CD4-positive, alpha-beta T cell treated with Interleukin-12 subunit alpha and Interleukin-12 subunit beta, for 1 hour (primary cell): ENCODE results near the gene PDZK1IP1.

Experiments used
- DNase-seq: peaks from one replicate; pipeline ENCODE4 v3.0.0-alpha.2; 2020

PDZK1IP1 gene, protein sequence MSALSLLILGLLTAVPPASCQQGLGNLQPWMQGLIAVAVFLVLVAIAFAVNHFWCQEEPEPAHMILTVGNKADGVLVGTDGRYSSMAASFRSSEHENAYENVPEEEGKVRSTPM

GRCh38 chr1:47189844-47190508, at the start of gene PDZK1IP1:
Gene PDZK1IP1 (minus strand): TSS chr1:47190036. CDS start chr1:47189932, 104 bp downstream.
- DNase-seq, result no peak

DNA sequence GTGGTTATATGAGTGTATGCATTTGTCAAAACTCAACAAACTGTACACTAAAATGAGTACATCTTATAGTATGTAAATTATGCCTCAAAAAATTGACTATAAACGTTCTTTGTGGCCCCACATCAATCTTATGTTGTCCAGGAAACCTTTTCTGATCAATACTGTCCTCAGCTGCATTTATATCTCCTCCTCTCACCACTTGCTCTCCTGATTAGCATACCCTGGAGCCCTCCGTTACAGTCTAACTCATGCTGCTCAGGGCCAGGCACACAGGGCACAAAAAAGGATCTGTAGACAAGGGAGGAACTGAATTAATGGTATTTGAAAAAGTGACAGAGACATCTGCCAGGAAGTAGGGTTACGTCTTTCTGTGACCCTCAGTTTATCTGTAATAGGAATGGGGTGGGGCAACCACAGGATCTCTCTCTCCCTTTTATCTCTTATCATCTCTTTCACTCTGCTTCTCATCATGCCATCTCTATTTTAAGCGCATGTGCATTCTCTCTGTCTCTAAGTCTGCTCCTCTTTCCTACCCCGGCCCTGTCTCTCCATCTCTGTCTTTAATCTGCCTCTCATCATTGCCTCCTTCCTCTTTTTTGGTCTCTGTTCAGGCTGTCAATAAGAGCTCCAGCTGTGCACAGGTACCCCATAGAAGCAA, 49.2 kb upstream of the PDZK1IP1 start:
- no peak for DNase-seq

DNA sequence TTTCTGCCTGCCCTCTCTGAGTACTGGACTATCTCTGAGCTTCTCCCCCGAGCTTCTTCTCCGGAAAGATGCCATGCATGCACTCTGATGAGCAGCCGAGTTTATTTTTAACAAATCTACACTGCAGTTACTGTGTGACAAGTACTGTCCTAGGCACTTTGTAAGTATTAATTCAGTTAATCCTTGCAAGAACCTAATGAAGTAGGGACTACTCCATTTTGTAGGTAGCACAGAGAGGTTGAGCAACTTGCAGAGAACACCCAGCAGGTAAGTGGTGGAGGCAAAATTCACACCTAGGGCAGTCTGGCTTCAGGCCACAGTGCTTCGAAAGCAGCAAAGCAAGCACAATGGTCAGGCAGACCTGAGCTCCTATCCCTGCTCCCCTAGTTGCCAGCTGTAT, 46.0 kb upstream of the PDZK1IP1 start:
- no peak for DNase-seq

DNA sequence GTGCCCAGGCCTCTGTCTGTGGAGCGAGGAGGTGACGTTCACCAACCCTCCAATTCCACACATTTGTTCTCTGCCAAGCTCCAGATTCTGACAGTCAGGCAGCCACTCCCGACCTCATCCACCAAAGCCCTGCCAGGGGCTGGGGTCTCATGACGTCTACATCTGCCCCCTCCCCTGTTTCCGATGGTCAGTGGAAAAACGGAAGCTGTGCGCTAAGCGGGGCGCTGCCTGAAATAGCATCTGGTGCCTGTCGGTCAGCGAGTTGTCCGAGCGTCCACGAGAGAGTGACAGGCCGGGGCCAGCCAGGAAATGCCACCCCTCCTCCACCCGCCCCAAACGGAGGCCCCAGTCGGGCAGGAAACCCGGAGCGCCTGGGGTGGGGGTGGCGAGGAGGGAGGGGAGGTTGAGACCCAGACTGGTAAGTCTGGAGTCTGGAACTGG, 45.4 kb upstream of the PDZK1IP1 start:
- DNase-seq, result no peak

GRCh38 chr1:47233186-47233585, 43.4 kb upstream of the PDZK1IP1 start:
- DNase-seq, result no peak

DNA sequence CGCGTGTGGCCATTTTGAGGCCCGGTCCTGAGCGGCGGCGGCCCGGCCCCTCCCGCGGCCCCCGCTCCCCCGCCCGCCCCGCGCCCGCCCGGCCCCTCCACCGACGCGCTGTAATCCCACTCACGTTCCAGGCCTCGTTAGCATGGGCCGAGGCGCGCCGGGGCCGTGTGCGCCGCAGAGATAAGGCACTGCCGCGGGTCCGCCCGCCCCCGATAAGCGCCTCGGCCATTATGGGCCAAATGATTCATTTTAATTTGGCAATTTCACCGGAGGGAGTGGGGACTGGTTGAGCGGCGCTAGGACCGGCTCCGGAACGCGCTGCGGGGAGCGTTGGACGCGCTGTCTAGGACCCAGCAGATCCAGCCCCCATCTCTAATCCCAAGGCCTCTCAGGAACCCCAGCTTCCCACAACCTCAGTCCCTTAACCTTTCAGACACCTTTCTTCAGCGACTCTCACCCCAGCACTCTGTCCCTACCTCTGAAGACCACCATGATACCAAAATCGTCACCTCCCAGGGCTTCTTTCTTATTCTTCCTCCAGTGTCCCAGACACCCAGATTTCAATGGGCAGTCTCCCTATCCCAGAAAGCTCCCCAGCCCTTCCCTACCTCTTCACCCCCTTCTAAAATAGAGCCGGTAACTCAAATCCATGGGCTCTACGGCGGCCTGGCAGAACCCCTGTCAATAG, 42.5 kb upstream of the PDZK1IP1 start, which contains the start of gene TAL1:
TAL1 (minus strand) TSS at position 39 of the 688 bp plus-strand sequence. CDS start 6,337 bp downstream, outside the sequence.
- no peak for DNase-seq

DNA sequence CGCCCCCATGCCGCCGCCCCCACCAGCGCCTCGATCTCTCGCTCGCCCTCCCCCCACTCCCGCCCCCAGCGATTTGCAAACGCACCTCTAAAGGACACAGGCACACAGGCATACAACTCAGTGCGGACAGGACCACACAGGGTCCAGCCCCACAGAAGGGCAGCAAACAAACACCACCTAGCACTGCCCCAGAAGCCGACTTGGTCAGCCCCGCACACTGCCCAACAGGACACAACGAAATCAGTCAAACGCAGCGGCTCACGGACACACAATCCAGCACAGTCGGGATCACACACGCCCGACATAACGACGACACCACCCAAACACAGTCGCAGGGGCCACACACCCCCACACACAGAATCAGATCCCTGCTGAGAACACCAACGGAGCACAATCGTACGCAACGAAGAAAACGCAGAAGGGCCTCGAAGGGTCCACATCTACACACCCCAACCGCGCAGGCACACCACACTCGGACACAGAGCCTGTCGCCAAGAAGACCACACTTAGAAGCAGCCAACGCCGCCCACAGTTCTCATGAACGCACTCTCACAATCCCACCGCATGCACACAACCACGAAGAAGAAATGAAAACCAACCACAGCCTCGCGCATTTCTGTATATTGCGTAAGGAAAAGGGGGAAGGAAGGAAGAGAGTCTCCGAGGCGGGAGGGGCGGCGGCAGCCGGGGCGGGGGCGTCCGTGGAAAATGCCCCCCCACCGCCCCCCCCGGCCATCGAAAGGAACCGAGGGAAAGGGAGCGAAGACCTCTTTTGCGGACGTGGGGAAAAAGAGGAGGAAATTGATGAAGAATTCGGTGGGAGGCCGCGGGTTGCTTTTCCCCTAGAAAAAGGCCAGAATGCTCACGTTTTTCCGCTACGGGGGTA, 41.7 kb upstream of the PDZK1IP1 start:
- DNase-seq, result peak; percentile 12

- no peak for DNase-seq
These were observed 41.0 kb upstream of the PDZK1IP1 start for GRCh38 chr1:47230692-47231300.

DNA sequence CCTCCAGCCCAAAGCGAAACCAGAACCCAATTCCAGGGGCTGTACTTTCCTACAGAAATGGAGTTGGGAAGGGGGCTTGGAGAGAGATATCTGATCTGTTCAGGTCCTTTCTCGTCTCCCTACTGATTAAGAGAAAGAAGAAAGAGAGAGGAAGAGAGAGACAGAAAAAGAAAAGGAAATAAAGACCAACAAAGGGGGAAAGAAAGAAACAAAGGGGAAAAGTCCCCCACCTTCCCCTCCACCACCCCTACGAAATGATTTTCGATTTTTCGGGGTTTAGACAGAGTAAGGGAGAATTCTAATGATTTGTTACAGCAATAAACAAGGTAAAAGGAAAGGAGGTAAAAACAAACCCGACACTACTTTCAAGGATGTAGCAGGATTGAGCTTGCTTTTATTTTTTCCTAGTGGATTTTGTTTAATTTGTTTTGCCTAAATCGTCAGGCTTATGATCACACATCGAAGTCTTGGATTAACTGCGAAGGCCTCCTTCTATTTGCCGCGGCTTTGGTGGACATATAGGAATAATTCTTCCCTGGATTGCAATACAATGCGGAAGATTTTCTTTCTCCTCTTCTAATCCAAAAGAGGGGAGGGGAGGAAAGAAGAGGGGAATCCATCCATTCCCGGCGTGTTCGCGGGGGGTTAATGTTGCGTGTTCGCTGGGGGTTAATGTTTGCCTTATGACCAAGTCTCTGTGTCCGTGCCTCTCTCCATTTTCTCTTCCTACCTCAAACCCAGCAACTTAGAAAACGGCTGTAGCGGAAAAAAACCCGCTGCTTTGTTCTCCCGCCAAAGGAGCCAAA, 40.3 kb upstream of the PDZK1IP1 start:
- DNase-seq, result no peak

DNA sequence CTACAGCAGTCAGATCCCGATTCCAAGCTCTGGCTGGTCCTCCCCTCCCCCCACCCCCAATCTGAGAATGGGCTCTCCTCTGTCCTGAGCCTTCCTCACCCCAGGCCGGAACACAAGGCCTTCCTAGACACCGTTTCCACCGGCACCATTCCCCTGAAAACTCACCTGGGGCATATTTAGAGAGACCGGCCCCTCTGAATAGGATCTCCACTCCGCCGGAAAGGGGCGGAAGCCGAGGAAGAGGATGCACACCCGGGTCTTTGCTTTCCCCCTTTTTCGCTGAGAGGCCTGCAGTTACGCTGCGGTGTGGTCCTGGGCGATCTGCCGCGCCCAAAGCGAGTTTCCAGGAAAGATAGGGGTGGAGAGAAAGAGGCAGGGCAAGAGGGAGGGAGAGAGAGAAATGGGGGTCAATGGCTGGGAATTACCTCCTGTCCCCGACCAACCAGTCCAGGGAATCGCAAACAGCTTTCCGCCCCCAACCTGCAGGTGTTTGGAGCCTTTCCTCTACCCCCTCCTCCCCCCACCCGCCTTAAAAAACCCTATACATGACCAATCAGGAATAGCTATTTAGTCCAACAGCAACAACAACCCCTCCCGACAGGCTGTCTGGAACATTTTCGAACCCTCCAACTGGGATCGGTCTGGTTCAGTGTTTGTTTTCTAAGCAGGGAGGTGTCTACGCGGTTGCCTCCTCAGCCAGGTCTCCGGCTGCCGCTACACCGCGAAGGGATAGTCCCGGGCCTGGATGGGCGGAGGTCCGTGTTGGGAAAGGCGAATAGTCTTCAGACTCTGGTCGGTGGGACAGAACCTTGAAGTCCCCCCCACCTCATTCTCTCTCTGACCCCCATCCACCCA, 39.4 kb upstream of the PDZK1IP1 start:
- no peak for DNase-seq

GRCh38 chr1:47228644-47229030, 38.8 kb upstream of the PDZK1IP1 start:
- DNase-seq, result no peak

DNA sequence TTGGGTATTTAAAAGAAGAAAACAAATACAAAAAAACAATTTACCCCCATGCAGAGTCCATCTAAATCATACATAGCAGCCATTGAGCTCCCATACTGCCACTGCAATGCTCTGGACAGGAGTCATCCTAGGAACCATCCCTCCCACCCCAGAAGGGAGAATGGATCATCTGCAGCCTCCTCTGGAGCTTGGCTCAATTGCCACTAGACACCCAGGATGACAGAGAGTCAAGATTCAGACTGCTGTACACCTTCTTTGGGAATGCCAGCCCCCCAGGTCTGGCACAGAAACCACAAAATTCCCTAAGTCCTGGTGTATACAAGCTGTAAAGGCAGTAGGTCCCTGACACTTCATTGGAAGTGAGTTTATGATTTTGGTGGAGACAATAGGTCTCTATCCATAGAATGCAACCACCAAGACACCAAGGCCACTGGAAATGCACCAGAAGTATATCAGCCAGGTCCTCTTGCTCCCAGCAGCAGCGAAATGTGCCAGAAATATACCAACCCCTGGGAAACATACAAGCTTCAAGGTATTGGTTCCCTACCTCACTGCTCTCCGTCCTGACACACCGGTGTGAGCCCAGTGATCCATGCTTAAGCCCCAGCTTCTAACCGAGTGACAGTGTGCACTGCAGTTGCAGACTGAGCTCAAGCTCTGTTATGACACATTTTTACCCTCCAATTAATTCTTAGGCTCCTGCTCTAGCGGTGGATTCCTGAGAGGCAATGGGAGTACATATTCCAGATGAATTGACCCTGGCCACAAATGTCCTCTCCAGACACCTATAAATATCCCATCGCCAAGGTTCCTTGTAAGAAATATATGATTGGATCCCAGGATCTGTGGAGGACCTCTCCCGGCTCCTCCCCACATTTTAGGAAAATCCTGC, 37.8 kb upstream of the PDZK1IP1 start:
- DNase-seq, result no peak

- DNase-seq, result no peak
These were observed 37.0 kb upstream of the PDZK1IP1 start for GRCh38 chr1:47226839-47227215.

DNA sequence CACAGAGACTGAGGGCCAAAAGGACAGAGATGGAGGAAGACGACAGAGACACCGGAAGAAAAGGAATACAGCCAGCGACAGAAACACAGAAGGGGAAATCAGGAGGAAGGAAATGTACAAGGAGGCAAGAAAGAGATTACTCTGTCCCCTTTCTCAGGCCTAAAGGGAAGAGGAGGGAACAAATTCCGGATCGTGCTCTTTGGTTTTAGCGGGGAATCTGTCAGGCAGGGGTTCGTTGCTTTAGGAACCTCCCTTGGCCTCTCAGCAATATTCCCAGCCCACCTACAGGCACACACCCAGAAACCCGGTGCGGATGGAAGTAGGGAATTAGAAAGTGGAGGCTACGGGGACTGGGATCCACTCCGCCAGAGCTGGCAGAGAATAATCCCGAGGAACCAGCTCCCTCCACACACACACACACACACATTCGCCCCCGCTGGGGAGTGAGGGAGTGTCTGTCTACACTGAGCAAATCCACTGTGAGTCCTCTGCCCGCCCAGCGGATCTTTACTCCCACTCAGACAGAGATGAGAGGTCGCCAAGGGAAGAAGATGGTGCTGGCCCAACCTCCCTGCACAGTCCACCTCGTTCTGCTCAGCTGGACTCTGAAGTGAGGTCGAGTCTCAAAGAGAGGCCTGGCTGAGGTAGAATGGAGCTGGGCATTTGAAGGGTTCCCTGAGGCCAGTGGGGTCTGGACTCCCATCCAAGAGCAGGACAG, 36.4 kb upstream of the PDZK1IP1 start:
- no peak for DNase-seq

DNA sequence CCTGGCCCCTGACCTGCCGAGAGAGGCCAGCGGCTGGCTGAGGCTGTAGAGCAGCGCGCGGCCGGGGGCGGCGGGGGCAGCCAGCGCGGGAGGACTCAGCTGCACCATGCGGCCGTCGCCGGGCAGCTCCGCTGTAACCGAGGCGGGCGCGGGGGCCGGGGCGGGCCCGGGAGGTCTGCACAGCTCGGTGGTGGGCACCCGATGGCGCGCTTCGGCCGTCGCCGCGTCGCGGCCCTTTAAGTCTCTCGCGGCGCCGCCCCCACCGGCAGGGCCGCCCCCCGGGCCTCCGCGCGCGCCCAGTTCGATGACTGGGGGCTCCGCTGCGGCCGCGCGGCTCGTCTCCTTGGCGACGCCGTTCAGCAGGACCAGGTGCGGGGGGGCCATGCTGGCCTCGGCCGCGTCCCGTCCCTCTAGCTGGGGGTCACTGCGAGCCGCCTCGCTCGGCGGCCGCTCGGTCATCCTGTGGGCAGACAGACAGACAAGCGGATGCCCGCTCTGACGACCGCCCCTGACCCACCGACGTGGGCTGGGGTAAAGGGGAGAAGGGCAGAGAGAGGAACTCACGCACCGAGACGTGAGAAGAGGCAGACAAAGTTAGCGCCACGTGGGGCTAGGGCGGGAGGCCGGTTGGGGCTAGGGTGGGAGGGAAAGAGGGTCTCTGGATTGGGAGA, 35.7 kb upstream of the PDZK1IP1 start:
- no peak for DNase-seq

- DNase-seq, result no peak
These were observed 35.0 kb upstream of the PDZK1IP1 start for GRCh38 chr1:47224676-47225399.
